Measurements from ENCODE around the gene CD69.
"Not testable (repeated sequence)": the region's sequence is repeated elsewhere in the genome, so short reads cannot be mapped to it uniquely, and the experiment has no call there.

Gene CD69

GRCh38 chr12:9730591-9730990 lies 30.1 kb downstream of the CD69 start:
- H3K36me3 ChIP-seq (ENCODE audit: insufficient read depth, low read length) = no peaks in the 10 kb centered on the region
- H3K4me3 ChIP-seq (ENCODE audit: low read length) = no peak overlapping the region
- H3K4me1 ChIP-seq (ENCODE audit: insufficient read depth, low read length) = no peaks in the 10 kb centered on the region
- no peaks in the 10 kb centered on the region for H3K9me3 ChIP-seq (ENCODE audit: insufficient read depth, low read depth, low read length)
- H3K27ac ChIP-seq (ENCODE audit: low read depth, low read length) = no peak overlapping the region
- H3K27me3 ChIP-seq (ENCODE audit: insufficient read depth, low read length) = no peaks in the 10 kb centered on the region
- H3K9ac ChIP-seq (ENCODE audit: low read depth, low read length) = no peak overlapping the region
- whole genome bisulfite sequencing = 85% methylated on average over 6 of the region's 6 CpGs

- H3K36me3 ChIP-seq (ENCODE audit: insufficient read depth, low read length) = no peaks in the 10 kb centered on the region
- H3K27ac ChIP-seq (ENCODE audit: low read depth, low read length) = no peak overlapping the region
- no peak overlapping the region for H3K4me3 ChIP-seq (ENCODE audit: low read length)
- WGBS = 94% methylated on average over 3 of the region's 3 CpGs
- no peaks in the 10 kb centered on the region for H3K27me3 ChIP-seq (ENCODE audit: insufficient read depth, low read length)
- H3K9ac ChIP-seq (ENCODE audit: low read depth, low read length) = no peak overlapping the region
- H3K9me3 ChIP-seq (ENCODE audit: insufficient read depth, low read depth, low read length) = no peaks in the 10 kb centered on the region
- H3K4me1 ChIP-seq (ENCODE audit: insufficient read depth, low read length) = no peaks in the 10 kb centered on the region
Observed at GRCh38 chr12:9730011-9730410, 30.7 kb downstream of the CD69 start.

GRCh38 chr12:9729082-9729481 lies 31.6 kb downstream of the CD69 start:
- no peak overlapping the region for H3K9ac ChIP-seq (ENCODE audit: low read depth, low read length)
- no peaks in the 10 kb centered on the region for H3K27me3 ChIP-seq (ENCODE audit: insufficient read depth, low read length)
- H3K27ac ChIP-seq (ENCODE audit: low read depth, low read length) = no peak overlapping the region
- no peaks in the 10 kb centered on the region for H3K36me3 ChIP-seq (ENCODE audit: insufficient read depth, low read length)
- no peaks in the 10 kb centered on the region for H3K9me3 ChIP-seq (ENCODE audit: insufficient read depth, low read depth, low read length)
- no peak overlapping the region for H3K4me3 ChIP-seq (ENCODE audit: low read length)
- no peaks in the 10 kb centered on the region for H3K4me1 ChIP-seq (ENCODE audit: insufficient read depth, low read length)

- Histone ChIP-seq H3K4me3 (ENCODE audit: low read length) (no peak overlapping the region), H3K9me3 (ENCODE audit: insufficient read depth, low read depth, low read length) (no peaks in the 10 kb centered on the region), H3K27me3 (ENCODE audit: insufficient read depth, low read length) (no peaks in the 10 kb centered on the region), H3K27ac (ENCODE audit: low read depth, low read length) (no peak overlapping the region), H3K4me1 (ENCODE audit: insufficient read depth, low read length) (no peaks in the 10 kb centered on the region), H3K9ac (ENCODE audit: low read depth, low read length) (no peak overlapping the region), H3K36me3 (ENCODE audit: insufficient read depth, low read length) (no peaks in the 10 kb centered on the region)
- WGBS = 80% methylated on average over 1 of the region's 1 CpG
Observed at GRCh38 chr12:9727813-9728212, 32.9 kb downstream of the CD69 start.

GRCh38 chr12:9725213-9725870 lies 35.4 kb downstream of the CD69 start:
- Histone ChIP-seq H3K27ac (ENCODE audit: low read depth, low read length) (no peak overlapping the region), H3K9ac (ENCODE audit: low read depth, low read length) (no peak overlapping the region), H3K27me3 (ENCODE audit: insufficient read depth, low read length) (no peaks in the 10 kb centered on the region), H3K4me3 (ENCODE audit: low read length) (no peak overlapping the region), H3K4me1 (ENCODE audit: insufficient read depth, low read length) (no peaks in the 10 kb centered on the region), H3K36me3 (ENCODE audit: insufficient read depth, low read length) (no peaks in the 10 kb centered on the region), H3K9me3 (ENCODE audit: insufficient read depth, low read depth, low read length) (no peaks in the 10 kb centered on the region)
- 64% methylated on average over 1 of the region's 2 CpGs for WGBS

- 96% methylated on average over 1 of the region's 1 CpG for WGBS
- Histone ChIP-seq H3K4me1 (ENCODE audit: insufficient read depth, low read length) (no peaks in the 10 kb centered on the region), H3K27me3 (ENCODE audit: insufficient read depth, low read length) (no peaks in the 10 kb centered on the region), H3K9me3 (ENCODE audit: insufficient read depth, low read depth, low read length) (no peaks in the 10 kb centered on the region), H3K27ac (ENCODE audit: low read depth, low read length) (no peak overlapping the region), H3K4me3 (ENCODE audit: low read length) (no peak overlapping the region), H3K36me3 (ENCODE audit: insufficient read depth, low read length) (no peaks in the 10 kb centered on the region), H3K9ac (ENCODE audit: low read depth, low read length) (no peak overlapping the region)
Observed at GRCh38 chr12:9724023-9724422, 36.7 kb downstream of the CD69 start.

- Histone ChIP-seq H3K27ac (ENCODE audit: low read depth, low read length) (no peak overlapping the region), H3K36me3 (ENCODE audit: insufficient read depth, low read length) (no peaks in the 10 kb centered on the region), H3K9ac (ENCODE audit: low read depth, low read length) (no peak overlapping the region), H3K27me3 (ENCODE audit: insufficient read depth, low read length) (no peaks in the 10 kb centered on the region), H3K4me1 (ENCODE audit: insufficient read depth, low read length) (no peaks in the 10 kb centered on the region), H3K4me3 (ENCODE audit: low read length) (no peak overlapping the region), H3K9me3 (ENCODE audit: insufficient read depth, low read depth, low read length) (no peaks in the 10 kb centered on the region)
- 87% methylated on average over 4 of the region's 5 CpGs for WGBS
Observed at GRCh38 chr12:9721394-9722092, 39.2 kb downstream of the CD69 start.

GRCh38 chr12:9719790-9720189 lies 40.9 kb downstream of the CD69 start:
- Histone ChIP-seq H3K4me1 (ENCODE audit: insufficient read depth, low read length) (no peaks in the 10 kb centered on the region), H3K27ac (ENCODE audit: low read depth, low read length) (no peak overlapping the region), H3K9me3 (ENCODE audit: insufficient read depth, low read depth, low read length) (no peaks in the 10 kb centered on the region), H3K27me3 (ENCODE audit: insufficient read depth, low read length) (no peaks in the 10 kb centered on the region), H3K9ac (ENCODE audit: low read depth, low read length) (no peak overlapping the region), H3K4me3 (ENCODE audit: low read length) (no peak overlapping the region), H3K36me3 (ENCODE audit: insufficient read depth, low read length) (no peaks in the 10 kb centered on the region)
- whole genome bisulfite sequencing = 0% methylated on average over 1 of the region's 1 CpG

GRCh38 chr12:9718968-9719367 lies 41.7 kb downstream of the CD69 start:
- Histone ChIP-seq H3K27ac (ENCODE audit: low read depth, low read length) (no peak overlapping the region), H3K4me1 (ENCODE audit: insufficient read depth, low read length) (no peaks in the 10 kb centered on the region)
- WGBS = 97% methylated on average over 7 of the region's 7 CpGs

GRCh38 chr12:9717070-9717925 lies 43.4 kb downstream of the CD69 start:
- no peaks in the 10 kb centered on the region for H3K27me3 ChIP-seq (ENCODE audit: insufficient read depth, low read length)
- H3K9ac ChIP-seq (ENCODE audit: low read depth, low read length) = no peak overlapping the region
- no peaks in the 10 kb centered on the region for H3K9me3 ChIP-seq (ENCODE audit: insufficient read depth, low read depth, low read length)
- WGBS = 95% methylated on average over 14 of the region's 15 CpGs
- no peaks in the 10 kb centered on the region for H3K36me3 ChIP-seq (ENCODE audit: insufficient read depth, low read length)
- H3K4me1 ChIP-seq (ENCODE audit: insufficient read depth, low read length) = no peaks in the 10 kb centered on the region
- no peak overlapping the region for H3K4me3 ChIP-seq (ENCODE audit: low read length)
- H3K27ac ChIP-seq (ENCODE audit: low read depth, low read length) = no peak overlapping the region

More at GRCh38 chr12:9718968-9719367, 41.7 kb downstream of the CD69 start:
- no peak overlapping the region for H3K4me3 ChIP-seq (ENCODE audit: low read length)
- no peaks in the 10 kb centered on the region for H3K9me3 ChIP-seq (ENCODE audit: insufficient read depth, low read depth, low read length)
- no peaks in the 10 kb centered on the region for H3K27me3 ChIP-seq (ENCODE audit: insufficient read depth, low read length)
- H3K9ac ChIP-seq (ENCODE audit: low read depth, low read length) = no peak overlapping the region
- H3K36me3 ChIP-seq (ENCODE audit: insufficient read depth, low read length) = no peaks in the 10 kb centered on the region

GRCh38 chr12:9713032-9713558 lies 47.6 kb downstream of the CD69 start:
- H3K9ac ChIP-seq (ENCODE audit: low read depth, low read length); H3K4me3 ChIP-seq (ENCODE audit: low read length); H3K4me1 ChIP-seq (ENCODE audit: insufficient read depth, low read length); H3K27ac ChIP-seq (ENCODE audit: low read depth, low read length); H3K27me3 ChIP-seq (ENCODE audit: insufficient read depth, low read length); H3K9me3 ChIP-seq (ENCODE audit: insufficient read depth, low read depth, low read length); H3K36me3 ChIP-seq (ENCODE audit: insufficient read depth, low read length): not testable (repeated sequence)
- WGBS = 92% methylated on average over 4 of the region's 6 CpGs

Data from HUES64 (cell line).